ENCODE results near the gene CTNNA2. TPM values are rescaled to one million over a fixed set of nuclear protein-coding genes. Genes with fewer than 3 reads are reported as not detected.

Gene CTNNA2
- total RNA-seq, 4 donors from 2014 or later = not detected

DNA sequence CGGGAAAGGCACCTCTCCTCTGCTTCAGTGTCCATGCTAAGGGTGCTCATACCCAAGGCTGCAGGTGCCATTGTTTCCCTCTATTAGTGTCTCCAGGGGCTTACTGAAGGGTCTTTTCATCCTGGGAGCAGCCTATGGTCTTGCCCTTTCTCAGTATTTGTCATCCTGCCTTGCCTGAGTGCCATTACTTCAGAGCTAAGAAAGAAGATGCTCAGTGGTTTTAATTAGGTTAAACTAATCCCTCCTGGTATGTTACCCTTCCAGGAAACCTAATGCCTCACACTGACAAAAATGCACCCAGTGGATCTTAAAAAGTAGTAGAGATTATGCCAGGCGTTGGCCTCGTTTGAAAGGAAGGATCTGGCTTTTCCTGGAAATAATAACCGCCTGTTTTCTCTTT, 640.3 kb downstream of the CTNNA2 start:
- no peak for TF ChIP-seq CTCF (IDR thresholded peaks at IDR 0.05; ENCODE audit: low read depth)

GRCh38 chr2:80153768-80154167, 640.9 kb downstream of the CTNNA2 start:
- no peak for TF ChIP-seq CTCF (IDR thresholded peaks at IDR 0.05; ENCODE audit: low read depth)

GRCh38 chr2:80154231-80154915, 641.5 kb downstream of the CTNNA2 start:
- no peak for TF ChIP-seq CTCF (IDR thresholded peaks at IDR 0.05; ENCODE audit: low read depth)

GRCh38 chr2:80164375-80164774, 651.5 kb downstream of the CTNNA2 start:
- TF ChIP-seq CTCF (IDR thresholded peaks at IDR 0.05; ENCODE audit: low read depth) = no peak

DNA sequence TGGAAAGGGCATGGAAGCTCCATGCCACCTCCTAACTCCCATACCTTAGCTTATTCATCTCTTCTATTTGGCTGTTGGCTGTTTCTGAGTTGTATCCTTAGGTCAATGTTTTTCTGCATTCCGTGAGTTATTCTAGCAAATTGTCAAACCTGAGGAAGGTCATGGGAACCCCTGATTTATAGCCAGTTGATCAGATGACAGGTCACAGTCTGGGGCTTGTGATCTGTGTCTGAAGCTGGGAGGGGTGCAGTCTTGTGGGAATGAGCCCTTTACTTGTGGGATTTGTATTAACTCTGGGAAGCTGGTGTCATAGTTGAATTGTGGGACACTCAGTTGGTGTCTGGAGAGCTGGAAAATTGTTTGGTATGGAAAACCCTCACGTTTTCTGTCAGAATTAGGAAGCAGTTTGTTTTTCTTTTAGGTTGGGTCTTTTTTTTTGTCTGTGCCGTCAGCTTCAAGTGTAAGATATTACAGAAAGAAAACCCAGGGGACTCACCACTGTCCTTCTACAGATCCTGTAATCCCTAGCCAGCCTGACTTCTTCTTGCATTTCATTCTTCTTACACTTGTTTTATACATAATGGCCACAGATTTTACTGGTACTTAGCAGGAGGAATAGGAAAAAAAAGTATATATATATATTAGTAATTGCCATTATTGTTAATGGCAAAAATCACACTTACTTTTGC, 653.8 kb downstream of the CTNNA2 start:
- no peak for TF ChIP-seq CTCF (IDR thresholded peaks at IDR 0.05; ENCODE audit: low read depth)

DNA sequence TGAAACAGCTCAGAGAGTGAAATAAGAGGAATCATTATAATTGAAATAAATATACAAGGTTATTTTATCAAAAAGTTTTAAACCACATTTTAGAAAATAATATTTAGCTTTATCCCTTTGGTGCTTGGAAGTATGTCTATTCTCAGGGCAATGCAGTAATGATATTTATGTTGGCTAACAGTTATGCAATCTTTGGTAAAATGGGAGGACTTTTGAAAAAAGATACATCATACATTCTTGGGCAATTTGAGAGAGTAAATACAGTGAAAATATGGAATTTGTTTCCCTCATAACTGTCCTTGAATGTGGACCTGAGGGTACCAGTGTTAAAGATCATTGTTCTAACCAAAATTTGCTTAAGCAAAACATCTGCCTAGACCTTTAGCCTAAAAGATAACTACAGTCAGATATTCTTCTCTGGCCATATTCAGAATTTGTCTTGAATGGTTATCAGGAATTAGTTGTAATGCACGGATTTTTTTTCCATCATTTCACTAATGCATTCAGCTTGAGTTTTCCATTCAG, 654.5 kb downstream of the CTNNA2 start:
- TF ChIP-seq CTCF (IDR thresholded peaks at IDR 0.05; ENCODE audit: low read depth) = no peak

- no peak for TF ChIP-seq CTCF (IDR thresholded peaks at IDR 0.05; ENCODE audit: low read depth)
Observed at GRCh38 chr2:80168037-80168436, 655.2 kb downstream of the CTNNA2 start.

Measured in subcutaneous adipose tissue (tissue), 4 donors.